HepG2 (cell line): ENCODE results near the gene MGLL.

Experiments
- JUND ChIP-seq: sonication (generic); formaldehyde crosslinking; IDR thresholded peaks from 2 replicates; pipeline ENCODE4 v1.8.0; 2022; ENCODE audit warnings: mild to moderate bottlenecking, missing genetic modification reagents
- MTA1 ChIP-seq: sonication (generic); formaldehyde crosslinking; IDR thresholded peaks from 2 replicates; pipeline ENCODE4 v1.4.0; 2020; ENCODE audit warnings: missing genetic modification reagents, mild to moderate bottlenecking, borderline replicate concordance
- POLR2AphosphoS2 ChIP-seq: IDR thresholded peaks from 2 replicates; pipeline ENCODE4 v1.6.1; 2011; ENCODE audit warnings: low read depth, low read length, improper control_type of control experiment
- SMARCE1 ChIP-seq: fragments of 450-650 bp; IDR thresholded peaks from 2 replicates; pipeline ENCODE4 v1.6.1; 2017; ENCODE audit warnings: borderline replicate concordance
- TAF1 ChIP-seq: sonication (generic); formaldehyde crosslinking; IDR thresholded peaks from 2 replicates; pipeline ENCODE4 v1.4.0; 2020; ENCODE audit warnings: missing genetic modification reagents
- TBX3 ChIP-seq: fragments of 450-650 bp; IDR thresholded peaks from 2 replicates; pipeline ENCODE4 v1.6.1; 2017; ENCODE audit warnings: antibody characterized with exemption, mild to moderate bottlenecking, inconsistent platforms, borderline replicate concordance
- TCF7L2 ChIP-seq: IDR thresholded peaks from 2 replicates; pipeline ENCODE4 v1.6.1; 2011; ENCODE audit warnings: mild to moderate bottlenecking, low read depth, low read length, moderate library complexity
- TMF1 ChIP-seq: sonication (generic); formaldehyde crosslinking; IDR thresholded peaks from 2 replicates; pipeline ENCODE4 v1.8.1; 2022; ENCODE audit warnings: low read depth, missing genetic modification reagents
- ZNF20 ChIP-seq: sonication (generic); formaldehyde crosslinking; IDR thresholded peaks from 2 replicates; pipeline ENCODE4 v1.4.0; 2020; ENCODE audit warnings: mild to moderate bottlenecking, moderate library complexity, missing genetic modification reagents
- ZNF263 ChIP-seq: sonication (generic); formaldehyde crosslinking; IDR thresholded peaks from 2 replicates; pipeline ENCODE4 v1.4.0; 2020; ENCODE audit warnings: missing genetic modification reagents
- ZNF724P ChIP-seq: sonication (generic); formaldehyde crosslinking; IDR thresholded peaks from 2 replicates; pipeline ENCODE4 v1.8.0; 2022; ENCODE audit warnings: missing genetic modification reagents, borderline replicate concordance
- TF ChIP-seq, protein P1 (sequence below): sonication (generic); formaldehyde crosslinking; IDR thresholded peaks from 2 replicates; pipeline ENCODE4 v1.5.0; 2020; ENCODE audit warnings: mild to moderate bottlenecking, missing genetic modification reagents, moderate library complexity
- TF ChIP-seq, protein P2 (sequence below): sonication (generic); formaldehyde crosslinking; IDR thresholded peaks from 2 replicates; pipeline ENCODE4 v1.8.0; 2022; ENCODE audit warnings: missing genetic modification reagents, low read depth, mild to moderate bottlenecking, borderline replicate concordance

- TF ChIP-seq ZNF263 (CRISPR knock-in tag): no peak
- no peak for TF ChIP-seq ZNF20 (CRISPR knock-in tag)
- TF ChIP-seq TAF1 (CRISPR knock-in tag): no peak
- TF ChIP-seq POLR2AphosphoS2: no peak
- TF ChIP-seq, protein P1, sequence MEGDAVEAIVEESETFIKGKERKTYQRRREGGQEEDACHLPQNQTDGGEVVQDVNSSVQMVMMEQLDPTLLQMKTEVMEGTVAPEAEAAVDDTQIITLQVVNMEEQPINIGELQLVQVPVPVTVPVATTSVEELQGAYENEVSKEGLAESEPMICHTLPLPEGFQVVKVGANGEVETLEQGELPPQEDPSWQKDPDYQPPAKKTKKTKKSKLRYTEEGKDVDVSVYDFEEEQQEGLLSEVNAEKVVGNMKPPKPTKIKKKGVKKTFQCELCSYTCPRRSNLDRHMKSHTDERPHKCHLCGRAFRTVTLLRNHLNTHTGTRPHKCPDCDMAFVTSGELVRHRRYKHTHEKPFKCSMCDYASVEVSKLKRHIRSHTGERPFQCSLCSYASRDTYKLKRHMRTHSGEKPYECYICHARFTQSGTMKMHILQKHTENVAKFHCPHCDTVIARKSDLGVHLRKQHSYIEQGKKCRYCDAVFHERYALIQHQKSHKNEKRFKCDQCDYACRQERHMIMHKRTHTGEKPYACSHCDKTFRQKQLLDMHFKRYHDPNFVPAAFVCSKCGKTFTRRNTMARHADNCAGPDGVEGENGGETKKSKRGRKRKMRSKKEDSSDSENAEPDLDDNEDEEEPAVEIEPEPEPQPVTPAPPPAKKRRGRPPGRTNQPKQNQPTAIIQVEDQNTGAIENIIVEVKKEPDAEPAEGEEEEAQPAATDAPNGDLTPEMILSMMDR (CRISPR knock-in tag): no peak
- TF ChIP-seq SMARCE1: no peak
- no peak for TF ChIP-seq ZNF724P (CRISPR knock-in tag)
- no peak for TF ChIP-seq TMF1 (CRISPR knock-in tag)
- no peak for TF ChIP-seq MTA1 (CRISPR knock-in tag)
- no peak for TF ChIP-seq TBX3
- TF ChIP-seq, protein P2, sequence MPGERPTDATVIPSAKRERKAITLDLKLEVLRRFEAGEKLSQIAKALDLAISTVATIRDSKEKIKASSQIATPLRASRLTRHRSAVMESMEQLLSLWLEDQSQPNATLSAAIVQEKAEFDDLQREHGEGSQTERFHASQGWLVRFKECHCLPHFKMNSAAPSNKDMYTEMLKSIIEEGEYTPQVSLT (CRISPR knock-in tag): no peak
- no peak for TF ChIP-seq TCF7L2
- no peak for TF ChIP-seq JUND
Observed at GRCh38 chr3:127770671-127771355, 51.5 kb downstream of the MGLL start.
